Bronchial epithelial cell (primary cell): ENCODE measurements around the gene EPB41L5. TPM values are rescaled to one million over a fixed set of nuclear protein-coding genes. Genes with fewer than 3 reads are reported as not detected.
A peak's percentile ranks its signal among the peaks of the same experiment; 100 is the strongest.

Experiments used
- DNase-seq: peaks from one replicate; pipeline ENCODE4 v3.0.0-alpha.2; 2010; ENCODE audit warnings: low read depth
- FAIRE-seq: peaks from 2 replicates; lab custom pipeline; 2011; peaks lifted over from hg19 to GRCh38; lab: Jason Lieb, UNC
- H3K27me3 ChIP-seq: 2 replicates; pipeline ENCODE4 v1.5.1; 2011; ENCODE audit warnings: low read length; ENCODE audit not compliant: control insufficient read depth, insufficient read depth
- H3K36me3 ChIP-seq: 2 replicates; pipeline ENCODE4 v1.5.1; 2011; ENCODE audit warnings: low read length; ENCODE audit not compliant: control insufficient read depth, insufficient read depth
- H3K4me3 ChIP-seq: 2 replicates; pipeline ENCODE4 v1.5.1; 2011; ENCODE audit warnings: mild to moderate bottlenecking, low read depth, low read length, control low read depth
- CTCF ChIP-seq: IDR thresholded peaks from 2 replicates; pipeline ENCODE4 v1.5.1; 2011; ENCODE audit warnings: mild to moderate bottlenecking, moderate library complexity, low read length, control low read depth, inconsistent platforms; ENCODE audit not compliant: insufficient read depth, severe bottlenecking
- total RNA-seq: library from RNA; depleted of rRNA; stranded (reverse); fragments of >200 nt; gene quantifications from 2 replicates; pipeline ENCODE4 v1.2.1, GENCODE V29; 2014

Gene EPB41L5
- total RNA-seq, 1 donor from 2014 or later, result 34.5 TPM

- Histone ChIP-seq H3K27me3 (no peaks in the 10 kb centered on the region), H3K4me3 (no peak overlapping the region), H3K36me3 (no peaks in the 10 kb centered on the region)
- DNase-seq (peak; percentile 83), FAIRE-seq (no peak)
- no peak for TF ChIP-seq CTCF
Measured at GRCh38 chr2:120108749-120109148, 95.9 kb downstream of the EPB41L5 start.

- peak; percentile 34 for TF ChIP-seq CTCF
- FAIRE-seq, result no peak
- no peaks in the 10 kb centered on the region for H3K27me3 ChIP-seq
Measured at GRCh38 chr2:120109186-120110061, 96.5 kb downstream of the EPB41L5 start.

GRCh38 chr2:120110062-120110362 is 97.1 kb downstream of the EPB41L5 start:
- H3K36me3 ChIP-seq, result no peaks in the 10 kb centered on the region
- no peaks in the 10 kb centered on the region for H3K27me3 ChIP-seq
- no peak for TF ChIP-seq CTCF
- H3K4me3 ChIP-seq, result no peak overlapping the region
- DNase-seq (no peak), FAIRE-seq (no peak)

More at GRCh38 chr2:120109186-120110061, 96.5 kb downstream of the EPB41L5 start:
- peak; percentile 54 for DNase-seq
- no peak overlapping the region for H3K4me3 ChIP-seq
- no peaks in the 10 kb centered on the region for H3K36me3 ChIP-seq

- no peak overlapping the region for H3K4me3 ChIP-seq
- TF ChIP-seq CTCF, result no peak
- no peak for DNase-seq
- no peaks in the 10 kb centered on the region for H3K36me3 ChIP-seq
- no peaks in the 10 kb centered on the region for H3K27me3 ChIP-seq
- no peak for FAIRE-seq
Measured at GRCh38 chr2:120110507-120110906, 97.6 kb downstream of the EPB41L5 start.

- no peaks in the 10 kb centered on the region for H3K27me3 ChIP-seq
- FAIRE-seq, result no peak
- H3K36me3 ChIP-seq, result no peaks in the 10 kb centered on the region
- DNase-seq, result no peak
- TF ChIP-seq CTCF, result no peak
- H3K4me3 ChIP-seq, result no peak overlapping the region
Measured at GRCh38 chr2:120111193-120111592, 98.3 kb downstream of the EPB41L5 start.
